HepG2 (cell line): ENCODE measurements around the gene HID1. TPM values are rescaled to one million over a fixed set of nuclear protein-coding genes. Genes with fewer than 3 reads are reported as not detected.

Experiments used
- AHR ChIP-seq: IDR thresholded peaks from 2 replicates; pipeline ENCODE4 v1.6.1; 2018; ENCODE audit warnings: missing genetic modification reagents, missing compliant biosample characterization
- BHLHE40 ChIP-seq: IDR thresholded peaks from 2 replicates; pipeline ENCODE4 v1.6.1; 2011; ENCODE audit warnings: low read length, improper control_type of control experiment
- CEBPG ChIP-seq: IDR thresholded peaks from 2 replicates; pipeline ENCODE4 v1.6.1; 2016
- FOXC1 ChIP-seq: sonication (generic); formaldehyde crosslinking; IDR thresholded peaks from 2 replicates; pipeline ENCODE4 v1.8.0; 2022; ENCODE audit warnings: mild to moderate bottlenecking, missing genetic modification reagents, borderline replicate concordance
- GABPA ChIP-seq, 2 experiments: IDR thresholded peaks; 2 replicates each; pipeline ENCODE4 v1.6.1; 2011 to 2016; ENCODE audit warnings: low read depth in 2 of 2, low read length in 1 of 2, missing biosample characterization in 1 of 2, missing genetic modification characterization in 1 of 2
- HIVEP1 ChIP-seq: sonication (generic); formaldehyde crosslinking; IDR thresholded peaks from 2 replicates; pipeline ENCODE4 v1.4.0; 2020; ENCODE audit warnings: mild to moderate bottlenecking, missing genetic modification reagents
- HOXA3 ChIP-seq: sonication (generic); formaldehyde crosslinking; IDR thresholded peaks from 2 replicates; pipeline ENCODE4 v1.5.0; 2020; ENCODE audit warnings: missing genetic modification reagents
- MTF1 ChIP-seq: sonication (generic); formaldehyde crosslinking; IDR thresholded peaks from 2 replicates; pipeline ENCODE4 v1.5.0; 2020; ENCODE audit warnings: missing genetic modification reagents
- MXD4 ChIP-seq: IDR thresholded peaks from 2 replicates; pipeline ENCODE4 v1.6.1; 2016; ENCODE audit warnings: mild to moderate bottlenecking, missing biosample characterization, missing genetic modification reagents
- SKI ChIP-seq: fragments of 450-650 bp; IDR thresholded peaks from one replicate; pipeline ENCODE4 v1.6.1; 2018; ENCODE audit warnings: mild to moderate bottlenecking; ENCODE audit not compliant: partially characterized antibody
- SPEN ChIP-seq: sonication (generic); formaldehyde crosslinking; IDR thresholded peaks from 2 replicates; pipeline ENCODE4 v1.5.1; 2020; ENCODE audit warnings: low read depth, mild to moderate bottlenecking, missing genetic modification reagents
- ZBED4 ChIP-seq: sonication (generic); formaldehyde crosslinking; IDR thresholded peaks from 2 replicates; pipeline ENCODE4 v1.4.0; 2020; ENCODE audit warnings: missing genetic modification reagents, borderline replicate concordance
- ZKSCAN1 ChIP-seq: fragments of 150-350 bp; IDR thresholded peaks from 2 replicates; pipeline ENCODE4 v1.6.1; 2014; ENCODE audit warnings: low read length
- ZMAT3 ChIP-seq: sonication (generic); formaldehyde crosslinking; conservative IDR thresholded peaks from 2 replicates; pipeline ENCODE4 v1.7.0; 2021; ENCODE audit warnings: missing genetic modification reagents
- ZNF124 ChIP-seq: sonication (generic); formaldehyde crosslinking; IDR thresholded peaks from 2 replicates; pipeline ENCODE4 v1.4.0; 2020; ENCODE audit warnings: missing genetic modification reagents
- ZNF556 ChIP-seq: sonication (generic); formaldehyde crosslinking; IDR thresholded peaks from 2 replicates; pipeline ENCODE4 v1.4.0; 2020; ENCODE audit warnings: mild to moderate bottlenecking, missing genetic modification reagents, borderline replicate concordance
- ZNF703 ChIP-seq: sonication (generic); formaldehyde crosslinking; IDR thresholded peaks from 2 replicates; pipeline ENCODE4 v1.5.1; 2020; ENCODE audit warnings: missing genetic modification reagents, mild to moderate bottlenecking, moderate library complexity, borderline replicate concordance
- polyA plus RNA-seq, 8 experiments: library from polyadenylated mRNA; depleted of rRNA in 3 of 8; stranded (reverse) in 7 of 8; unstranded in 1 of 8; fragments of >200 nt; fragmentation: Illumina TruSeq in 4 of 8; extraction: Trizol in 4 of 8; gene quantifications; 2 replicates each; pipeline versions ENCODE4 v1.2.1 to v1.2.3, GENCODE V29; 2011 to 2016; ENCODE audit warnings: low read depth in 4 of 8, missing spikeins in 1 of 8, mixed read lengths in 1 of 8; ENCODE audit not compliant: insufficient read depth in 1 of 8
- total RNA-seq, 5 experiments: library from RNA; depleted of rRNA; stranded (reverse); fragments of >200 nt; fragmentation: Illumina TruSeq; extraction: Trizol; gene quantifications; 2 replicates each; pipeline ENCODE4 v1.2.3, GENCODE V29; 2016; ENCODE audit warnings: low read depth in 1 of 5
- TF ChIP-seq, protein P1 (sequence below): sonication (generic); formaldehyde crosslinking; IDR thresholded peaks from 2 replicates; pipeline ENCODE4 v1.4.0; 2020; ENCODE audit warnings: missing genetic modification reagents
- TF ChIP-seq, protein P2 (sequence below): sonication (generic); formaldehyde crosslinking; IDR thresholded peaks from 2 replicates; pipeline ENCODE4 v1.4.0; 2020; ENCODE audit warnings: low read depth, mild to moderate bottlenecking, missing genetic modification reagents
- TF ChIP-seq, protein P3 (sequence below): sonication (generic); formaldehyde crosslinking; IDR thresholded peaks from 2 replicates; pipeline ENCODE4 v1.5.0; 2020; ENCODE audit warnings: missing genetic modification reagents

HID1 gene
- total and polyA plus RNA-seq, 2 of the 13 experiments (the other 11 are each of a cell fraction or from before 2014, with no cell fraction given) = 2.1 to 10.6 TPM

- TF ChIP-seq GABPA (IDR thresholded peaks at IDR 0.05; ENCODE audit: low read depth, low read length) = no peak
- TF ChIP-seq GABPA (CRISPR knock-in tag; IDR thresholded peaks at IDR 0.05; ENCODE audit: low read depth) = no peak
- TF ChIP-seq, protein P1, sequence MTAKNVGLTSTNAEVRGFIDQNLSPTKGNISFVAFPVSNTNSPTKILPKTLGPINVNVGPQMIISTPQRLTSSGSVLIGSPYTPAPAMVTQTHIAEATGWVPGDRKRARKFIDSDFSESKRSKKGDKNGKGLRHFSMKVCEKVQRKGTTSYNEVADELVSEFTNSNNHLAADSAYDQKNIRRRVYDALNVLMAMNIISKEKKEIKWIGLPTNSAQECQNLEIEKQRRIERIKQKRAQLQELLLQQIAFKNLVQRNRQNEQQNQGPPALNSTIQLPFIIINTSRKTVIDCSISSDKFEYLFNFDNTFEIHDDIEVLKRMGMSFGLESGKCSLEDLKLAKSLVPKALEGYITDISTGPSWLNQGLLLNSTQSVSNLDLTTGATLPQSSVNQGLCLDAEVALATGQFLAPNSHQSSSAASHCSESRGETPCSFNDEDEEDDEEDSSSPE (CRISPR knock-in tag) = peak; percentile 91
- TF ChIP-seq SPEN (CRISPR knock-in tag) = peak; percentile 71
- TF ChIP-seq ZBED4 (CRISPR knock-in tag) = peak; percentile 86; the same call in 1 of the 2 replicates
- no peak for TF ChIP-seq SKI
- TF ChIP-seq HIVEP1 (CRISPR knock-in tag) = no peak
- no peak for TF ChIP-seq MTF1 (CRISPR knock-in tag)
- TF ChIP-seq, protein P2, sequence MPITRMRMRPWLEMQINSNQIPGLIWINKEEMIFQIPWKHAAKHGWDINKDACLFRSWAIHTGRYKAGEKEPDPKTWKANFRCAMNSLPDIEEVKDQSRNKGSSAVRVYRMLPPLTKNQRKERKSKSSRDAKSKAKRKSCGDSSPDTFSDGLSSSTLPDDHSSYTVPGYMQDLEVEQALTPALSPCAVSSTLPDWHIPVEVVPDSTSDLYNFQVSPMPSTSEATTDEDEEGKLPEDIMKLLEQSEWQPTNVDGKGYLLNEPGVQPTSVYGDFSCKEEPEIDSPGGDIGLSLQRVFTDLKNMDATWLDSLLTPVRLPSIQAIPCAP (CRISPR knock-in tag) = no peak
- 0 out of 2 replicates have a peak, but pooled peaks have one; percentile 54 for TF ChIP-seq AHR
- no peak for TF ChIP-seq ZKSCAN1
- TF ChIP-seq, protein P3, sequence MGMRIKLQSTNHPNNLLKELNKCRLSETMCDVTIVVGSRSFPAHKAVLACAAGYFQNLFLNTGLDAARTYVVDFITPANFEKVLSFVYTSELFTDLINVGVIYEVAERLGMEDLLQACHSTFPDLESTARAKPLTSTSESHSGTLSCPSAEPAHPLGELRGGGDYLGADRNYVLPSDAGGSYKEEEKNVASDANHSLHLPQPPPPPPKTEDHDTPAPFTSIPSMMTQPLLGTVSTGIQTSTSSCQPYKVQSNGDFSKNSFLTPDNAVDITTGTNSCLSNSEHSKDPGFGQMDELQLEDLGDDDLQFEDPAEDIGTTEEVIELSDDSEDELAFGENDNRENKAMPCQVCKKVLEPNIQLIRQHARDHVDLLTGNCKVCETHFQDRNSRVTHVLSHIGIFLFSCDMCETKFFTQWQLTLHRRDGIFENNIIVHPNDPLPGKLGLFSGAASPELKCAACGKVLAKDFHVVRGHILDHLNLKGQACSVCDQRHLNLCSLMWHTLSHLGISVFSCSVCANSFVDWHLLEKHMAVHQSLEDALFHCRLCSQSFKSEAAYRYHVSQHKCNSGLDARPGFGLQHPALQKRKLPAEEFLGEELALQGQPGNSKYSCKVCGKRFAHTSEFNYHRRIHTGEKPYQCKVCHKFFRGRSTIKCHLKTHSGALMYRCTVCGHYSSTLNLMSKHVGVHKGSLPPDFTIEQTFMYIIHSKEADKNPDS (CRISPR knock-in tag) = 0 out of 2 replicates have a peak, but pooled peaks have one; percentile 37
- peak; percentile 54 for TF ChIP-seq BHLHE40
- peak; percentile 63; the same call in 1 of the 2 replicates for TF ChIP-seq HOXA3 (CRISPR knock-in tag)
- TF ChIP-seq ZNF703 (CRISPR knock-in tag) = 0 out of 2 replicates have a peak, but pooled peaks have one; percentile 39
- TF ChIP-seq ZNF556 (CRISPR knock-in tag) = no peak
- TF ChIP-seq ZMAT3 = 0 out of 2 replicates have a peak, but pooled peaks have one; percentile 47
- 0 out of 2 replicates have a peak, but pooled peaks have one; percentile 39 for TF ChIP-seq ZNF124
- TF ChIP-seq CEBPG (CRISPR knock-in tag) = no peak
- TF ChIP-seq FOXC1 (CRISPR knock-in tag) = peak; percentile 66
- TF ChIP-seq MXD4 = peak; percentile 38; the same call in 1 of the 2 replicates
Measured at GRCh38 chr17:74923538-74924249, 48.9 kb downstream of the HID1 start (continued).
